ENCODE measurements around the gene MYO3B.

Gene MYO3B

GRCh38 chr2:170298115-170298514 lies 120.2 kb downstream of the MYO3B start:
- TF ChIP-seq CTCF (IDR thresholded peaks at IDR 0.05): no peak

GRCh38 chr2:170298861-170299429 lies 121.0 kb downstream of the MYO3B start:
- no peak for TF ChIP-seq CTCF (IDR thresholded peaks at IDR 0.05)

- no peak for TF ChIP-seq CTCF (IDR thresholded peaks at IDR 0.05)
Measured at GRCh38 chr2:170300993-170301392, 123.0 kb downstream of the MYO3B start.

- no peak for TF ChIP-seq CTCF (IDR thresholded peaks at IDR 0.05)
Measured at GRCh38 chr2:170301626-170302025, 123.7 kb downstream of the MYO3B start.

GRCh38 chr2:170305711-170306110 lies 127.8 kb downstream of the MYO3B start:
- no peak for TF ChIP-seq CTCF (IDR thresholded peaks at IDR 0.05)

- TF ChIP-seq CTCF (IDR thresholded peaks at IDR 0.05): no peak
Measured at GRCh38 chr2:170306293-170306873, 128.4 kb downstream of the MYO3B start.

- no peak for TF ChIP-seq CTCF (IDR thresholded peaks at IDR 0.05)
Measured at GRCh38 chr2:170307052-170307451, 129.1 kb downstream of the MYO3B start.
